ENCODE measurements around the gene OIP5. TPM values are rescaled to one million over a fixed set of nuclear protein-coding genes. Genes with fewer than 3 reads are reported as not detected.
"Not testable (repeated sequence)": the region's sequence is repeated elsewhere in the genome, so short reads cannot be mapped to it uniquely, and the experiment has no call there.

The OIP5 gene
- total RNA-seq, 1 donor from 2014 or later = not detected

GRCh38 chr15:41285285-41285684 is 47.1 kb downstream of the OIP5 start:
- H3K27ac ChIP-seq = peak overlapping the region in 1 of 2 donors; percentile 69
- no peaks in the 10 kb centered on the region for H3K9me3 ChIP-seq
- H3K4me1 ChIP-seq = peaks cover 6 to 16% of the 10 kb centered on the region in 2 donors
- no peak for TF ChIP-seq CTCF (IDR thresholded peaks at IDR 0.05)
- DNase-seq (ENCODE audit: low spot score in 2 of 2) = no peak
- peaks cover 27 to 40% of the 10 kb centered on the region in 2 donors for H3K36me3 ChIP-seq
- intact Hi-C loops (cut with DNase I) = no loop called here
- H3K4me3 ChIP-seq = peak overlapping the region; percentile 72 to 88
- H3K27me3 ChIP-seq = no peaks in the 10 kb centered on the region

- peaks cover 27 to 42% of the 10 kb centered on the region in 2 donors for H3K36me3 ChIP-seq
- DNase-seq (ENCODE audit: low spot score in 2 of 2) = no peak
- peak overlapping the region; percentile 69 to 84 for H3K27ac ChIP-seq
- H3K27me3 ChIP-seq = no peaks in the 10 kb centered on the region
- intact Hi-C loops (cut with DNase I) = loop anchor here (1.0 to 5.0 kb wide), 2 partner anchors 48 to 1502 kb away; partner anchors contain the start of genes FSIP1, NUSAP1 and OIP5
- no peaks in the 10 kb centered on the region for H3K9me3 ChIP-seq
- H3K4me3 ChIP-seq = peak overlapping the region; percentile 72 to 88
- H3K4me1 ChIP-seq = peaks cover 6 to 16% of the 10 kb centered on the region in 2 donors
- TF ChIP-seq CTCF (IDR thresholded peaks at IDR 0.05) = no peak
Measured at GRCh38 chr15:41284427-41285177, 47.8 kb downstream of the OIP5 start.

GRCh38 chr15:41283653-41284426 is 48.6 kb downstream of the OIP5 start:
- Histone ChIP-seq H3K9me3 (no peaks in the 10 kb centered on the region), H3K4me1 (peaks cover 6 to 16% of the 10 kb centered on the region in 2 donors), H3K4me3 (peak overlapping the region; percentile 72 to 88), H3K36me3 (peaks cover 32 to 47% of the 10 kb centered on the region in 2 donors), H3K27ac (peak overlapping the region; percentile 83 to 84), H3K27me3 (no peaks in the 10 kb centered on the region)
- no peak for TF ChIP-seq CTCF (IDR thresholded peaks at IDR 0.05)
- intact Hi-C loops (cut with DNase I) = loop anchor here (1.0 to 5.0 kb wide), 4 partner anchors 48 to 1502 kb away; partner anchors contain the start of genes CHP1, FSIP1, INO80 and NUSAP1
- peak; percentile 89 to 99 for DNase-seq (ENCODE audit: low spot score in 2 of 2)

GRCh38 chr15:41282980-41283652 is 49.3 kb downstream of the OIP5 start:
- Histone ChIP-seq H3K36me3 (peaks cover 29 to 44% of the 10 kb centered on the region in 2 donors), H3K4me1 (peaks cover 6 to 16% of the 10 kb centered on the region in 2 donors), H3K27ac (peak overlapping the region; percentile 83 to 84), H3K4me3 (peak overlapping the region; percentile 72 to 88)
- intact Hi-C loops (cut with DNase I) = loop anchor here (1.0 to 5.0 kb wide), 3 partner anchors 52 to 1501 kb away; partner anchors contain the start of genes CHP1, FSIP1 and INO80
- H3K27me3 ChIP-seq; H3K9me3 ChIP-seq; DNase-seq (ENCODE audit: low spot score in 2 of 2): not testable (repeated sequence)

- H3K9me3 ChIP-seq; H3K4me3 ChIP-seq; H3K27ac ChIP-seq; DNase-seq (ENCODE audit: low spot score in 2 of 2); H3K27me3 ChIP-seq: not testable (repeated sequence)
- peaks cover 6 to 14% of the 10 kb centered on the region in 2 donors for H3K4me1 ChIP-seq
- H3K36me3 ChIP-seq = peaks cover 24 to 38% of the 10 kb centered on the region in 2 donors
- intact Hi-C loops (cut with DNase I) = loop anchor here (5.0 kb wide), 1 partner anchor 1500 kb away; the partner anchor contains the start of gene FSIP1
Measured at GRCh38 chr15:41282436-41282835, 50.0 kb downstream of the OIP5 start.

- H3K36me3 ChIP-seq = peaks cover 21 to 33% of the 10 kb centered on the region in 2 donors
- no peak for TF ChIP-seq CTCF (IDR thresholded peaks at IDR 0.05)
- H3K4me1 ChIP-seq = peaks cover 6% of the 10 kb centered on the region in 2 donors
- no peak overlapping the region for H3K27ac ChIP-seq
- H3K27me3 ChIP-seq = no peaks in the 10 kb centered on the region
- no peak overlapping the region for H3K4me3 ChIP-seq
- no peaks in the 10 kb centered on the region for H3K9me3 ChIP-seq
- intact Hi-C loops (cut with DNase I) = loop anchor here (5.0 kb wide), 1 partner anchor 1499 kb away; the partner anchor contains the start of gene FSIP1
- no peak for DNase-seq (ENCODE audit: low spot score in 2 of 2)
Measured at GRCh38 chr15:41281236-41281635, 51.2 kb downstream of the OIP5 start.

Measured in ascending aorta (tissue), 2 donors.